Measurements from ENCODE around the gene TNNI2.
"Not testable (repeated sequence)": the region's sequence is repeated elsewhere in the genome, so short reads cannot be mapped to it uniquely, and the experiment has no call there.

GRCh38 chr11:1803835-1804519 lies 34.8 kb upstream of the TNNI2 start:
- TF ChIP-seq CBX5 (IDR thresholded peaks at IDR 0.05; ENCODE audit: low read depth); RAD21 (IDR thresholded peaks at IDR 0.05; ENCODE audit: insufficient read depth, low read depth, low read length); KDM1A (IDR thresholded peaks at IDR 0.05; ENCODE audit: borderline replicate concordance); YY1 (IDR thresholded peaks at IDR 0.05; ENCODE audit: low read depth, low read length); ZNF274 (IDR thresholded peaks at IDR 0.05; ENCODE audit: insufficient read depth, insufficient read length); IRF3 (IDR thresholded peaks at IDR 0.05); BCL3 (IDR thresholded peaks at IDR 0.05; ENCODE audit: borderline replicate concordance, insufficient read depth, low read depth, low read length, poor library complexity, severe bottlenecking); POLR2A (IDR thresholded peaks at IDR 0.05; ENCODE audit: low read depth, low read length); EZH2 (IDR thresholded peaks at IDR 0.05; ENCODE audit: borderline replicate concordance, control insufficient read depth, low read depth, low read length); SUPT20H (IDR thresholded peaks at IDR 0.05; ENCODE audit: borderline replicate concordance, control insufficient read depth, low read depth, low read length): not testable (repeated sequence)
- TF ChIP-seq, protein P1, sequence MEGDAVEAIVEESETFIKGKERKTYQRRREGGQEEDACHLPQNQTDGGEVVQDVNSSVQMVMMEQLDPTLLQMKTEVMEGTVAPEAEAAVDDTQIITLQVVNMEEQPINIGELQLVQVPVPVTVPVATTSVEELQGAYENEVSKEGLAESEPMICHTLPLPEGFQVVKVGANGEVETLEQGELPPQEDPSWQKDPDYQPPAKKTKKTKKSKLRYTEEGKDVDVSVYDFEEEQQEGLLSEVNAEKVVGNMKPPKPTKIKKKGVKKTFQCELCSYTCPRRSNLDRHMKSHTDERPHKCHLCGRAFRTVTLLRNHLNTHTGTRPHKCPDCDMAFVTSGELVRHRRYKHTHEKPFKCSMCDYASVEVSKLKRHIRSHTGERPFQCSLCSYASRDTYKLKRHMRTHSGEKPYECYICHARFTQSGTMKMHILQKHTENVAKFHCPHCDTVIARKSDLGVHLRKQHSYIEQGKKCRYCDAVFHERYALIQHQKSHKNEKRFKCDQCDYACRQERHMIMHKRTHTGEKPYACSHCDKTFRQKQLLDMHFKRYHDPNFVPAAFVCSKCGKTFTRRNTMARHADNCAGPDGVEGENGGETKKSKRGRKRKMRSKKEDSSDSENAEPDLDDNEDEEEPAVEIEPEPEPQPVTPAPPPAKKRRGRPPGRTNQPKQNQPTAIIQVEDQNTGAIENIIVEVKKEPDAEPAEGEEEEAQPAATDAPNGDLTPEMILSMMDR (IDR thresholded peaks at IDR 0.05 in 2 of 3, conservative IDR thresholded peaks at IDR 0.05 in 1 of 3; ENCODE audit: control insufficient read depth in 2 of 3, extremely low read depth in 1 of 3, insufficient read depth in 1 of 3, low read depth in 3 of 3, low read length in 3 of 3): not testable (repeated sequence)
- TF ChIP-seq, protein P2, sequence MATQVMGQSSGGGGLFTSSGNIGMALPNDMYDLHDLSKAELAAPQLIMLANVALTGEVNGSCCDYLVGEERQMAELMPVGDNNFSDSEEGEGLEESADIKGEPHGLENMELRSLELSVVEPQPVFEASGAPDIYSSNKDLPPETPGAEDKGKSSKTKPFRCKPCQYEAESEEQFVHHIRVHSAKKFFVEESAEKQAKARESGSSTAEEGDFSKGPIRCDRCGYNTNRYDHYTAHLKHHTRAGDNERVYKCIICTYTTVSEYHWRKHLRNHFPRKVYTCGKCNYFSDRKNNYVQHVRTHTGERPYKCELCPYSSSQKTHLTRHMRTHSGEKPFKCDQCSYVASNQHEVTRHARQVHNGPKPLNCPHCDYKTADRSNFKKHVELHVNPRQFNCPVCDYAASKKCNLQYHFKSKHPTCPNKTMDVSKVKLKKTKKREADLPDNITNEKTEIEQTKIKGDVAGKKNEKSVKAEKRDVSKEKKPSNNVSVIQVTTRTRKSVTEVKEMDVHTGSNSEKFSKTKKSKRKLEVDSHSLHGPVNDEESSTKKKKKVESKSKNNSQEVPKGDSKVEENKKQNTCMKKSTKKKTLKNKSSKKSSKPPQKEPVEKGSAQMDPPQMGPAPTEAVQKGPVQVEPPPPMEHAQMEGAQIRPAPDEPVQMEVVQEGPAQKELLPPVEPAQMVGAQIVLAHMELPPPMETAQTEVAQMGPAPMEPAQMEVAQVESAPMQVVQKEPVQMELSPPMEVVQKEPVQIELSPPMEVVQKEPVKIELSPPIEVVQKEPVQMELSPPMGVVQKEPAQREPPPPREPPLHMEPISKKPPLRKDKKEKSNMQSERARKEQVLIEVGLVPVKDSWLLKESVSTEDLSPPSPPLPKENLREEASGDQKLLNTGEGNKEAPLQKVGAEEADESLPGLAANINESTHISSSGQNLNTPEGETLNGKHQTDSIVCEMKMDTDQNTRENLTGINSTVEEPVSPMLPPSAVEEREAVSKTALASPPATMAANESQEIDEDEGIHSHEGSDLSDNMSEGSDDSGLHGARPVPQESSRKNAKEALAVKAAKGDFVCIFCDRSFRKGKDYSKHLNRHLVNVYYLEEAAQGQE (IDR thresholded peaks at IDR 0.05; ENCODE audit: low read depth, low read length): not testable (repeated sequence)
